ENCODE measurements around the gene RBM47. TPM values are rescaled to one million over a fixed set of nuclear protein-coding genes. Genes with fewer than 3 reads are reported as not detected.

The RBM47 gene
- total RNA-seq, 1 donor from 2014 or later, result 7.1 TPM

DNA sequence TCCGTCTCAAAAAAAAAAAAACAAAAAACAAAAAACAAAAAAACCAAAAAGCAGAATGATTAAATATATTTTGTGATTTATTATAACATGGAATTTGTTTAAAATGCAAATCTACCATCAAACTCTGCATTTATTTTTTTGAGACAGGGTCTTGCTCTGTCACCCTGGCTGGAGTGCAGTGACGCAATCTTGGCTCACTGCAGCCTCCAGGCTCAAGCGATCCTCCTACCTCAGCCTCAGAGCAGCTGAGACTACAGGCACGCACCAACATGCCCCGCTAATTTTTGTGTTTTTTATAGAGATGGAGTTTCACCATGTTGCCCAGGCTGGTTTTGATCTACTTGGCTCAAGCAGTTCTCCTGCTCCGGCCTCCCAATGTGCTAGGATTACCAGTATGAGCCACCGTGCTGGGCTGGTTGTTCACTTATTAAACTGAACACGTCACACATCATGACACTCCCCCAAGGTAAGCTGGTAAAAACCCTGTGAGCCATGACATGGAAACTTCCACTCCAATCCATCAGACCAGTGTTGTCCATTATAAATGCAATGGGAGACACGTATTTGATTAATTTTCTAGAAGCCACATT lies 45.7 kb downstream of the RBM47 start:
- no peak for TF ChIP-seq CTCF (IDR thresholded peaks at IDR 0.05)
- no peaks in the 10 kb centered on the region for H3K36me3 ChIP-seq
- peaks cover 0 to 3% of the 10 kb centered on the region in 2 donors for H3K4me1 ChIP-seq
- no peak for DNase-seq (ENCODE audit: low spot score in 2 of 2)
- intact Hi-C loops (cut with DNase I), result no loop called here
- no peaks in the 10 kb centered on the region for H3K27me3 ChIP-seq
- H3K27ac ChIP-seq, result no peak overlapping the region
- H3K9me3 ChIP-seq, result no peaks in the 10 kb centered on the region
- no peak overlapping the region for H3K4me3 ChIP-seq

DNA sequence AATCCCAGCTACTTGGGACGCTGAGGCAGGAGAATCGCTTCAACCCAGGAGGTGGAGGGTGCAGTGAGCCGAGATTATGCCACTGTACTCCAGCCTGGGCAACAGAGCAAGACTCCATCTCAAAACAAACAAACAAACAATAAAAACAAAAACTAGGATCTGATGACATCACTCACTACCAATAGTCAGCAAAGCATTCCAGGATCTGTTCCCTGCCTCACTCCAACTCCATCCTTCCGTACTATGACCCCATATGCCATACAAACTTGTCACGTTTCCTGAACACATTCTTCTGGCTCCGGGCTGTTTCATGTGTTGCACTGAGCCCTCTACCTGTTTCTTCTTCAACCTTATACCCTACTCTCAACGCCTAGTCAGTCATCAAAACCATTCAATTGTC lies 47.3 kb downstream of the RBM47 start:
- Histone ChIP-seq H3K4me1 (peaks cover 0 to 3% of the 10 kb centered on the region in 2 donors), H3K36me3 (no peaks in the 10 kb centered on the region), H3K27ac (no peak overlapping the region), H3K9me3 (no peaks in the 10 kb centered on the region), H3K4me3 (no peak overlapping the region), H3K27me3 (no peaks in the 10 kb centered on the region)
- TF ChIP-seq CTCF (IDR thresholded peaks at IDR 0.05), result no peak
- intact Hi-C loops (cut with DNase I), result no loop called here
- no peak for DNase-seq (ENCODE audit: low spot score in 2 of 2)

GRCh38 chr4:40581254-40582140 lies 48.2 kb downstream of the RBM47 start:
- H3K4me1 ChIP-seq, result peaks cover 0 to 3% of the 10 kb centered on the region in 2 donors
- DNase-seq (ENCODE audit: low spot score in 2 of 2), result no peak
- intact Hi-C loops (cut with DNase I), result no loop called here
- TF ChIP-seq CTCF (IDR thresholded peaks at IDR 0.05), result no peak
- no peak overlapping the region for H3K27ac ChIP-seq
- no peak overlapping the region for H3K4me3 ChIP-seq
- no peaks in the 10 kb centered on the region for H3K9me3 ChIP-seq
- no peaks in the 10 kb centered on the region for H3K36me3 ChIP-seq
- no peaks in the 10 kb centered on the region for H3K27me3 ChIP-seq

GRCh38 chr4:40579983-40580382 lies 49.7 kb downstream of the RBM47 start:
- Histone ChIP-seq H3K27ac (no peak overlapping the region), H3K4me1 (peaks cover 0 to 3% of the 10 kb centered on the region in 2 donors), H3K27me3 (no peaks in the 10 kb centered on the region), H3K36me3 (no peaks in the 10 kb centered on the region), H3K4me3 (no peak overlapping the region), H3K9me3 (no peaks in the 10 kb centered on the region)
- TF ChIP-seq CTCF (IDR thresholded peaks at IDR 0.05), result no peak
- intact Hi-C loops (cut with DNase I), result no loop called here
- no peak for DNase-seq (ENCODE audit: low spot score in 2 of 2)

GRCh38 chr4:40577588-40578253 lies 51.9 kb downstream of the RBM47 start:
- no peaks in the 10 kb centered on the region for H3K27me3 ChIP-seq
- no peaks in the 10 kb centered on the region for H3K9me3 ChIP-seq
- no peak for TF ChIP-seq CTCF (IDR thresholded peaks at IDR 0.05)
- H3K27ac ChIP-seq, result peak overlapping the region; percentile 54 to 65
- intact Hi-C loops (cut with DNase I), result no loop called here
- H3K36me3 ChIP-seq, result no peaks in the 10 kb centered on the region
- H3K4me1 ChIP-seq, result peaks cover 0 to 3% of the 10 kb centered on the region in 2 donors
- DNase-seq (ENCODE audit: low spot score in 2 of 2), result no peak
- no peak overlapping the region for H3K4me3 ChIP-seq

All from ascending aorta (tissue), 2 donors.